Activated T-helper 17 cell treated with anti-CD3 and anti-CD28 coated beads, Interleukin-2, amount 50 U/mL, for 72 hours (primary cell): ENCODE data around the gene SH3BP5. TPM values are rescaled to one million over a fixed set of nuclear protein-coding genes. Genes with fewer than 3 reads are reported as not detected.

Source experiments
- total RNA-seq, 2 donors: library from RNA; stranded (reverse); gene quantifications; one replicate each; pipeline ENCODE4 v1.2.3, GENCODE V29; 2022

SH3BP5 gene
- total RNA-seq, 2 donors from 2014 or later = 20.2 to 24.6 TPM

Other genes starting within 250 kb of the SH3BP5 start
- gene RBSN, start 233.4 kb downstream of the SH3BP5 start, total RNA-seq = 10 to 100 TPM; 15.9 to 19.0 TPM
- gene CAPN7, start 126.3 kb downstream of the SH3BP5 start, total RNA-seq = 10 to 100 TPM; 32.3 to 38.9 TPM
- gene METTL6, start 95.0 kb upstream of the SH3BP5 start, total RNA-seq = 10 to 100 TPM; 16.5 to 19.7 TPM
- gene EAF1, start 95.0 kb upstream of the SH3BP5 start, total RNA-seq = 10 to 100 TPM; 31.5 to 37.0 TPM
- 1 to 10 TPM; 2.7 to 6.1 TPM for gene COLQ, start 189.1 kb upstream of the SH3BP5 start, total RNA-seq